Left cardiac atrium (tissue), 4 donors: ENCODE results near the gene ABI1. TPM values are rescaled to one million over a fixed set of nuclear protein-coding genes. Genes with fewer than 3 reads are reported as not detected.

ENCODE experiments used
- ATAC-seq, 2 donors: fragments of 200-7000 bp; cut with Tn5 transposase; one replicate each; pipeline ENCODE4 v1.9.1; 2020; ENCODE audit warnings: mild to moderate bottlenecking in 2 of 2, moderate library complexity in 2 of 2
- DNase-seq: peaks from one replicate; pipeline ENCODE4 v3.0.0-alpha.2; 2020
- intact Hi-C, 2 donors: fragments of 100-400 bp; cut with DNase I; formaldehyde crosslinking; loops; one replicate each; pipeline versions ENCODE4 v1.14.1 to v1.15.1; 2022 to 2023
- total RNA-seq, 2 donors: library from RNA; stranded (reverse); fragmentation: NEBNext Ultra II Directional; extraction: Animal tissue kit (Norgen Biotek cat#: 25700); gene quantifications; one replicate each; pipeline ENCODE4 v1.2.1, GENCODE V29; 2021
- donor health status: DM: no; HTN: yes; CAD: no.
- donor health status: DM: no; HTN: yes; CAD: no; lungs with severe emphysema.
- donor health status: DM: yes; HTN: yes; CAD: no.
- donor health status: Dilated cardiomyopathy.

Gene ABI1
- total RNA-seq, 2 donors from 2014 or later = 24.9 to 26.7 TPM

- DNase-seq (no peak), ATAC-seq (peak in 1 of 2 donors; percentile 82)
- intact Hi-C loops = no loop called here
Measured at GRCh38 chr10:26780793-26781601, 79.8 kb downstream of the ABI1 start.

- DNase-seq (no peak), ATAC-seq (no peak)
- intact Hi-C loops = no loop called here
Measured at GRCh38 chr10:26780106-26780792, 80.5 kb downstream of the ABI1 start.

- intact Hi-C loops = no loop called here
- no peak for DNase-seq
- no peak for ATAC-seq
Measured at GRCh38 chr10:26779176-26779860, 81.4 kb downstream of the ABI1 start.

GRCh38 chr10:26777686-26778085 lies 83.1 kb downstream of the ABI1 start:
- DNase-seq (no peak), ATAC-seq (no peak)
- intact Hi-C loops = no loop called here

- DNase-seq = no peak
- ATAC-seq = no peak
- intact Hi-C loops = no loop called here
Measured at GRCh38 chr10:26776258-26776657, 84.5 kb downstream of the ABI1 start.

GRCh38 chr10:26773633-26774032 lies 87.1 kb downstream of the ABI1 start:
- no peak for DNase-seq
- no peak for ATAC-seq
- intact Hi-C loops = no loop called here

GRCh38 chr10:26770069-26770468 lies 90.7 kb downstream of the ABI1 start:
- DNase-seq = no peak
- intact Hi-C loops = no loop called here
- no peak for ATAC-seq

- DNase-seq (no peak), ATAC-seq (no peak)
- intact Hi-C loops = no loop called here
Measured at GRCh38 chr10:26765549-26765948, 95.2 kb downstream of the ABI1 start.

GRCh38 chr10:26759008-26759407 lies 101.8 kb downstream of the ABI1 start:
- DNase-seq (no peak), ATAC-seq (no peak)
- intact Hi-C loops = no loop called here

GRCh38 chr10:26755443-26755903 lies 105.3 kb downstream of the ABI1 start:
- intact Hi-C loops = no loop called here
- DNase-seq = no peak
- no peak for ATAC-seq

GRCh38 chr10:26746061-26746460 lies 114.7 kb downstream of the ABI1 start:
- no peak for DNase-seq
- intact Hi-C loops = no loop called here
- no peak for ATAC-seq

GRCh38 chr10:26743841-26744240 lies 116.9 kb downstream of the ABI1 start:
- DNase-seq (no peak), ATAC-seq (no peak)
- intact Hi-C loops = no loop called here

GRCh38 chr10:26743091-26743490 lies 117.7 kb downstream of the ABI1 start:
- ATAC-seq (no peak), DNase-seq (no peak)
- intact Hi-C loops = no loop called here

GRCh38 chr10:26741368-26741767 lies 119.4 kb downstream of the ABI1 start:
- DNase-seq = no peak
- ATAC-seq = no peak
- intact Hi-C loops = no loop called here

GRCh38 chr10:26739071-26739631 lies 121.6 kb downstream of the ABI1 start:
- intact Hi-C loops = no loop called here
- ATAC-seq (no peak), DNase-seq (no peak)

- DNase-seq (no peak), ATAC-seq (no peak)
- intact Hi-C loops = no loop called here
Measured at GRCh38 chr10:26738301-26738911, 122.4 kb downstream of the ABI1 start.

- intact Hi-C loops = no loop called here
- ATAC-seq (peak; percentile 41 to 73), DNase-seq (no peak)
Measured at GRCh38 chr10:26737730-26738129, 123.0 kb downstream of the ABI1 start.

GRCh38 chr10:26735435-26735834 lies 125.3 kb downstream of the ABI1 start:
- ATAC-seq (no peak), DNase-seq (no peak)
- intact Hi-C loops = no loop called here

- ATAC-seq = no peak
- DNase-seq = no peak
- intact Hi-C loops = no loop called here
Measured at GRCh38 chr10:26733750-26734568, 126.8 kb downstream of the ABI1 start.
